Cardiac septum (tissue), 1 donor: ENCODE data around the gene TRPV5. TPM values are rescaled to one million over a fixed set of nuclear protein-coding genes. Genes with fewer than 3 reads are reported as not detected.

Experiments used
- DNase-seq: peaks from one replicate; pipeline ENCODE4 v3.0.0-alpha.2; 2020; ENCODE audit warnings: low spot score
- intact Hi-C: fragments of 100-400 bp; cut with DNase I; formaldehyde crosslinking; loops from one replicate; pipeline ENCODE4 v1.14.0; 2022
- total RNA-seq: library from RNA; stranded (reverse); fragmentation: NEBNext Ultra II Directional; extraction: Animal tissue kit (Norgen Biotek cat#: 25700); gene quantifications from one replicate; pipeline ENCODE4 v1.2.1, GENCODE V29; 2021
- donor health status: DM: no; HTN: no; CAD: no.

TRPV5 gene
- total RNA-seq, 1 donor from 2014 or later, result not detected

DNA sequence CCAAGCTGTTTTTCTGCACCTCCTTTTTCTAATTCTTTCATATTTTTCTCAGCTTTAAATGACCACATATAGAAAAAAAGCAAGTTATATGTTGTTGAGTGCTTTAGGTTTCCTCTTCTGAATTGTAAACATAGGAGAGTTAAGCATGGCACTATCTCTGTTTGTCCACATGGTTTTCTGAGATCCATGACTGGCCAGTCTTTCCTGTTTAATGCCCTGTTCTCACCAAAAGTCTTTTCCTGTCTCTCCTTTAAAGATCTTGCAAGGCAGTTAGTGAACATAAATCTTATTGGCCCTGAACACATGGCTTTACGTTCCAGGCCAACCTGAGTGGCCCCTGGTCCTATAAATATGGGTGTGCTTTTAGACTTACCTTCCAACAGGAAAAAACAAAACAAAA lies 19.4 kb downstream of the TRPV5 start:
- intact Hi-C loops, result no loop called here
- DNase-seq, result no peak

DNA sequence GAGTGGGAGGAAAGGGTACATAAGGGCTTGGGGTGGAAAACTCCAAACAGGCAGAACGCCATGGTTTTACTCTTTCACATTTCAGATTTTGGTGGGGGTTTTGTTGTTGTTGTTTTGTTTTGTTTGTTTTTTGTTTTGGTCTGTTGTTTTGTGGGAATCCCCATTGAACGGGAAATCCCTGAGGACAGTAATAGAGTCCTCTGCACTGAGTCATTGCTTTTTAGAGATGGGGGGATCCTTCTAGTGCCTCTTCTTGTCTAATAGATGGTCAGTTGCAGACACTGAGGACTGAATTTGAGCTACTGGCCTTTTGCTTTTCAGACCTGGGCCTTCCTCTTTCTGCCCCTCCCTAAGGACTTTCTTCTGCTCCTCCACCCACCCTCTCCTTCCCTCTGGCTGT lies 20.0 kb downstream of the TRPV5 start:
- intact Hi-C loops, result no loop called here
- no peak for DNase-seq

DNA sequence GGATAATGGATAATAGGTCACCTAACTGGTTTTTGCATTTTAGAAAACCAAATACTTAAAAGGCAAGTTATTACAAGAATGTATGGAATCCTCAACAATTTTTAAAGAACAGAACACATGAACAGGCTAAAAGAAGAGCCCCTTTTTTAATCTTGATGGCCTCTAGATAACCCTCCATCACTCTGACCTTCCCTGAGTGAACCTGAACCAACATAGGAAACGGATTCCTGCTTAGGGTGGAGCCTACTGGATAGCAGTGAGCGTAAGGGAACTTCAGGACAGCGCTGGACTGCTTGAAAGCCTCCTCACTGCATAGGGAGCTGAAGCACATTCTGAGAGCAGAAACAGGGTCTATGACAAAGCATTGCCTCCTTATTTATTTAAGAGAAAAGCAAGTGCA lies 20.5 kb downstream of the TRPV5 start:
- DNase-seq, result no peak
- intact Hi-C loops, result no loop called here

DNA sequence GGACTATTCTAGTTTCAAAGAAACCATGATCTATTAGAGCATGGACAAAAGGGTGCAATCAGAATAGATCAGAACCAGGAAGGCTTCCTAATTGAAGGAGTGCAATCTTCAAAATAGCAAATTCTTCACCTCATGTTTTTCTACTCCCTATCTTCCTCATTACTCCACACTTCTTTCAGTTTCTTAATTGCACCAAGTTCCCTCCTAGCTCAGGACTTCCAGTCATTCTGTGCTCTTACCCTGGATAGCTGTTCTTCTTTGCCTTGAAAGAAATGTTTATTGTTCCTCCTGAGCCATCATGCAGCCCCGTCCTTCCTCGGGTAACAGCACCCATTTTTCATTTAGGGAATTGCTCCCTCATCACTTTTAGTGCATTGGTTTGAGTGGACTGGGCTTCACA lies 23.1 kb downstream of the TRPV5 start:
- no peak for DNase-seq
- intact Hi-C loops, result no loop called here

DNA sequence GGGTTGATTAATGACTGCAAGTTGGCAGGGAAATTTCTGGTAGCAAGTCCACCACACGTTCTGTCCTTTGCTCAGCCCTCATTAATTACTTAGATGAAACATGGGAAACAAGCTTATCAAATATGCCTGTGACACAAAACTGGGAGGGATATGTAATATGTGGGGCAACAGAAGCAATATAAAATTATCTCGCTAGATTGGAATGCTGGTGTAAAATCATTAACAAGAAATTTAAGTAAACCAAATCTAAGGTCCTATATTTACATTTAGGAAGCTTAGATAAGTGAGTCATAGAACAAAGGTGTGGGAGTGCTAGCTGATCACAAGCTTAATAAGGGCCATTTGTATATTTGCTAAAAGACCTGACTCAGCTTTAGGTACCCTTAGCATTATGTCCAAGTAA lies 23.5 kb downstream of the TRPV5 start:
- no peak for DNase-seq
- intact Hi-C loops, result no loop called here

DNA sequence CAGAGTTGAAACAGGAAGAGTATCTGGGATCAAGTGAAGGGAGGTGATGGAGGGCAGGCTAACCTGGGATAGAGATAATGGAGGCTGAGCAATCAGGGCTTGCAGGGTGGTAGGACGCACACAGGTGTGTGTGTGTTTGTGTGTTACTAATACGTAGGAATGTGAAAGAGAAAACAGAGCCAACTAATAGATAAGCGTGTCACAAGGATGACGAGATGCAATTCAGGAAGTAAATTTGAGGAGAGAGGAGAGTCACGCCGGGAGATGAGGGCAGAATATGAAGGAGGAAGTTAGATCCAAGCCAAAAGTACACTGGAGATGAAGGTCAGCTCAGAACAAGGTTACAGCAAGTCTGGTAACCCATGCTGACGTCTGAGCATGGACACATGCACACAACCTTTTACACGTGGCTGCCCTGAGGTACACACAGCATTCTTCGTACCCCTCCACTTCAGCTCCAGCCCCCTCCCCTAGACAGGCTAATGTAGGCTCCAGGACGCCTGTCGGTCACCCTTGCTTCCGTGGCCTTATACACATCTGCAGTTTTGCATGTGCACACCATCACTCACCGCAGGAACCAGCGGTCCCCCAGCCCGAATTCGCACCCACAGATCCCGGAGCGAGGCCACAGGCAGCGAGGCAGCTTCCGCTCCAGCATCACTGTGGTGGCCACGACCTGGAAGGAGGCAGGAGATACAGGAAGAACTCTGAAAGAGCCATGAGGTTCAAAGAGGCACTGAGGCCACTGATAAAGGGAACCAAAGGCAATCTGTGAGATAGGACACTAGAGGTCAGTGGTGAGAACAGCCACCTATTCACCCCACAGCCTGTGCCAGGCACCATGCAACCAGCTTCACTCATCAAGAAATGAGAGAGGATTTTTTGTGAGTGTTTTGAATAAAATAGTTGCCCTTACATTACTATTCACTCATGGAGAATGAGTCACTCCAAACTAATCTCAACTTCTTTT lies 24.3 kb downstream of the TRPV5 start:
- intact Hi-C loops, result no loop called here
- DNase-seq, result no peak

DNA sequence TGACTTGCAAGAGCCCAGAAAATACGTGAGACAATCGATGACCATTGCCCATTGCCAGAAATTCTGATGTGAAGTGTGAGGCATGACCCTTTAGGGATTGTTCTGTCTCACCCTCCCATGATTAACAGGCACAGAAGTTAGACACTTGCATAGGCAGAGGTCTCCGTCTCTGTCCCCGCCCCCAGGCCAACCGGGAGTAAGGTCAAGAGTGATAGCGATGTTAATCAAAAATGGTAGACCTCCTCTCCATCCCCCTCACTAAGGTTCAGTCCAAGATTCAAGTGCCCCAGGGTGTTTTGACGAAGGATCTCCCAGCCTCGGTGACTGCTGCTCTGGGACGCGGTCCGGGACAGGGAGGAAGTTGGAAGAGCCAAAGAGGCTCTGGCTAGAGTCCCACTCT lies 25.3 kb downstream of the TRPV5 start:
- intact Hi-C loops, result no loop called here
- DNase-seq, result no peak

DNA sequence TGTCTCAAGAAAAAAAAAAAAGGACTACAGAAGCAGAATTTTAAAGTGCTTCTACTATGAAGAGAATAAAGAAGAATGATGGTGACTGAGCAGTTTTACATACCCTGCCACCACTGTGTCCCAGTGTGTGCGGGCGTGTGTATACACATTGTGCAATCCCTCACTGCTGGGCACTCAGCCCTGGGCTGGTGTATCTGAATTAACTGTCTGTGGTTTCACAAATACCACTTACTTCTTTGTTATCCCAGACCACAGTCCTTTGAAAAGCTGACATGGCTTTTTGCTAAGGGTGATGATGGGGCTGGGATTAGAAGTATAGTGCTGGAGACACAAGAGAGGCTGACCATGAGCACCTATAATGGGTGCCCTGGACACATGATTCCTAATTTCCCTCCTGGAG lies 26.9 kb downstream of the TRPV5 start:
- intact Hi-C loops, result no loop called here
- no peak for DNase-seq

DNA sequence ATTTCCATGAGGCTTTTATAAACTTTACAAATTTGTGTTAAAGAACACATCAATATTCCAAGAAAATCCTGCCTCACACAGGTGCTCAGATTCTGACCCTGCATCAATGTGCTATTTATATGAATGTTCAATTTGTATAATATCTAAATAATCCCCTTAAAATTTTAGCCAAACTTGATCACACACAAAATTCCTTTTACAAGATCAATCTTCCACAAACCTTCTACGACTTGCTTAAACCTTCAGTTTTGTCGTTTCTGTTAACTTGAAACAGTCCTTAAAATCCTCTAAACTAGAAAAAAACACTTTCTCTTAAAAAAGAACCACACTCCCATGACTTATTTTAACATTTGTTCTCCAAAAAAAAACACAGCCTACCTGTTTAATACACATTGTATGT lies 27.8 kb downstream of the TRPV5 start:
- DNase-seq, result no peak
- intact Hi-C loops, result no loop called here

DNA sequence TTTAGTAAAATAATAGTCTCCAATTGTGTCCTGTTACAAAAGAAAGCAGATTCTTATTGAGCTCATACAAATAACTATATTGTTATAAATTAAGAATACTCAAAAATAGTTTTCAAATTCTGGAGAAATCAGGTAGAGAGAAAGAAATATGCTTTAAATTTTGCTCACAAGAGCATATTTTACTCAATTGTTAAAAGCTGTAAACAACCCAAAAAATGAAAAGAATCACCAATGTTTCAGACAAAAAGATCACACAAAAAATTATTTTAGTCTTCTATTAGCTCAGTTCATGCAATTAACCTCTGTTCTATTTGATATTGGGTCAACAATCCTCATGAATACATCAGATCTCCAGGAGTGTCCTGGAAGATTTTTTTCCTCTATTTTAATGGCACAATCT lies 29.4 kb downstream of the TRPV5 start:
- intact Hi-C loops, result no loop called here
- DNase-seq, result no peak

DNA sequence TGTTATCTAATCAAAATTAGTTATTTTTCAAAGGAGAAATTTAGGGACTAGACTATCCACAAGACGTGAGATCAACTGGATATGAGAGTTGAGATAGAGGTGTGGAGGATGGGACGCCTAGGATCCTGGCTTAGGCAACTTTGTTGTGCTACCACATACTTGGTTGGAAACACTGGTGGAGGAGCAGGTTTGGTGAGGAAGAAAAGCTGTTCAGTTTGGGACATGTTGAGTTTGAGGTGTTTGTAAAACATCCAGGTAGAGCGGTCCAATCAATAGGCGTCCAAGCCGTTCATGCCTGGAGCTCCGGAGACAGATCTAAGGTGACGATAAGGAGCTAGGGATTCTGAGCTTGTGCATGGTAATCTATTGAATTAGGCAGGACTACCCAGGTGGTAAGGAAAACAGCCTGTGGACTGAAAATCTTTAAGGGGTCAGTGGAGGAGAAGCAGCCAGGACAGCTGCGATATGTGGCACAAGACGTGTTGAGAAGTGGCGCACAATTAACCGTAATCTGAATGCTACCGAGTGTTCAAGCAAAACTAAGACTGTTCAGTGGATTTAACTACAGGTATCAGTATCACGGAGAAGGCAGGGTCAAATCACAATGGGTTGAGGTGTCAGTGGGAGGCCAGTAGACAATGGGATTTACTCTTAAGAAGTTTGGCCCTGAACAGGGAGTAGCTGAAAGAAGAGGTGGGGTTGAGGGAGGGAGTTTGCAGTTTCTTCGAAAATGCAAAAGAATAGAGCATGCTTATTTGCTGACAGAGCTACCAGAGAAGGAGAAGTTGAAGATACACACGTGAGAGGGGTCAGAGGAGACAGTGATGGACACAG lies 31.9 kb downstream of the TRPV5 start:
- intact Hi-C loops, result no loop called here
- DNase-seq, result no peak

DNA sequence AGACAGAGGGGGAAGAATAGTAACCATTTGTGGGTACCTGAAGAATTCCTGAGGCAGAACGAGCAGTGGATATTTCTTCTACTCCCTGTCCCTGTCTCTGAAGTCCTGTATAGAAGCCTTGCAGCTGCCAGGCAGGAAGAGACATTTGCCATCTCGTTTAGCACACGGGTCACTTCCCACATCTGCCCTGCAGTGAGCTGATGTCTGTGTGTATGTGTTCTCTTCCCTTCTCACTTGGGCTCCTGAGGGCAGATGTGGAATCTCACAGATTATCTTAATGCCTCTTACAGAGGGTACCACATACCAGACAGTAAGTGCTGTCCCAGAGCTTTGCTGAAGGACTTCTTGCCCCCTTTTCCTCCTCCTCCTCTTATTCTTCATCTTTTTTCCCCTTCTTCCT lies 33.9 kb downstream of the TRPV5 start:
- no peak for DNase-seq
- intact Hi-C loops, result no loop called here

DNA sequence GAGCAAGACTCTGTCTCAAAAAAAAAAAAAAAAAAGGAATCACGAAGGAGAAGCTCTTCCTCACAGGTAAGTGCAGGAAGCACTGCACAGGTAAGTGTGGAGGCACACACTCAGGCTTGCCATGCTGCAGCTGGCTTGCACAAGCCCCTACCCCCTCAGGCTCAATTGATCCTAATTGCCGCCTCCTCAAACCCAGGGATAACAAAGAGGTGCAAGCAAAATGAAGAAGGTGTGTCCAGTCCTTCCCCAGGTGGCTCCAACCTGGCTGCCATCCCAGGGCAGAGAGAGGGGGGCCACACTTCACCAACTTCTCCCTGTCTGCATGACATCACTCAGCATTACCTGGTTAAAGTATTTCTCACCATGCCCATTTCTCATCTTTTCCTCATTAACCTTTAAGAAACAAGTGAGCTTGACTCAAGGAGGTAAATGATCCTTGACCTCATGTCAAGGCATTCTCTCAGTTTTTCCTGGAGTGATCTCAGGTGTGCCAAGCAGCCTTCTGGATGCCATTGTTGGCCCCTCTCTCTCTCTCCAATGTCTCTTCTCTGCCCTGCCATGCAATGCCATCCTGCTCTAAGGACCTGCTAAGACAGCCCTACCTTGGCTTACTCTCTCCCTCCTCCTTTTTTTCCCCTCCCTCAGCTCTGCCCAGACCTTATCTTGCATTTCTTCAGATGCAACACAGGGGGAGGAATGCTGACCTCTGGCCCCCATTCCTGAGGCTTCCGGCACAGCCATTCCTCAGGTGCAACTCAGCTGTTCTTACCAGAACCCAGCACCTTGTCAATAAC lies 35.0 kb downstream of the TRPV5 start:
- intact Hi-C loops, result no loop called here
- no peak for DNase-seq

DNA sequence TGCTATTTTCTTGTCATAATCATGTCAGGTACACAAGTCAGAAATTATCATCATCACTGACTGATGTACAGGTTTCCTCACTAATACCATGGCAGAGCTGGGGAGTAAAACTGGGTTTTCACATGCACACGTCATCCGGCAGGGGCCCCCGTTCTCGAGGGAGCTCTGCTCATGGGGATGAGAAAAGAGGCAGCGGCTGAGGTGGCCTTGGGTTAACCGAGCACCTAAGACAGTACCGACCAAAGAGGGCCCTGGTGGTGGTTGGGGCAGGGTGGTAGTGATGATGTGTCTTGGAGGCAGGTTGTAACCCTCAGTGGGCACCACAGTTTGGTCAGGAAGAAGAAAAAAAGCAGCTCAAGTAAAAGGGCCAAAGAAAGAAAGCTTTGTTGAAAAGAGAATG lies 35.9 kb downstream of the TRPV5 start:
- intact Hi-C loops, result no loop called here
- DNase-seq, result no peak

DNA sequence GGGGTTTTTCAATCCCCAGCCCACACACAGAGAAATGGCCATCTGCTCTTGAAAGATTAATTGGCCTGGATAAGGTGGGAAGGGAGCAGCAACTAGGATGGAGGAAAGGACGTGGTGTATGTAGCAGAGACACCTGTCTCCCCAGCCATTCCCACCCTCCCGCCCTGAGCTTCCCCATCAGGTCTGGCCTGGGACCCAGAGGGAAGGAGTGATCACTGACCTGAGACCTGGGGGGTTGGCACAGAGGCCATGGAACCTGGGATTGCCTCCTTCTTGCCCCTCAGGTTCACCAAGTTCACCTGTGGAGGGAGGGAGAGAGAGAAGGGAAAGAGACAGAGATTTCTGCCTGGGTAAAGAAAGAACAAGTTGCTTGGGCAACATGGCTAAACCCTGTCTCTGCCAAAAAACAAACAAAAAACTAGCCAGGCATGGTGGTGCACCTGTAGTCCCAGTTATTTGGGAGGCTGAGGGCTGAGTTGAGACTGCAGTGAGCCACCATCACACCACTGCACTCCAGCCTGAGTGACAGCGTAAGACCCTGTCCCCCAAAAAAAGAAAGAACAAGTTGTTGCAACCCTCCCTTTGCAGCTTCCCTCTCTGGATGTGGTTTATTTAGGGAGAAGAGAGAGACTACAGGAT lies 36.7 kb downstream of the TRPV5 start:
- intact Hi-C loops, result no loop called here
- no peak for DNase-seq

DNA sequence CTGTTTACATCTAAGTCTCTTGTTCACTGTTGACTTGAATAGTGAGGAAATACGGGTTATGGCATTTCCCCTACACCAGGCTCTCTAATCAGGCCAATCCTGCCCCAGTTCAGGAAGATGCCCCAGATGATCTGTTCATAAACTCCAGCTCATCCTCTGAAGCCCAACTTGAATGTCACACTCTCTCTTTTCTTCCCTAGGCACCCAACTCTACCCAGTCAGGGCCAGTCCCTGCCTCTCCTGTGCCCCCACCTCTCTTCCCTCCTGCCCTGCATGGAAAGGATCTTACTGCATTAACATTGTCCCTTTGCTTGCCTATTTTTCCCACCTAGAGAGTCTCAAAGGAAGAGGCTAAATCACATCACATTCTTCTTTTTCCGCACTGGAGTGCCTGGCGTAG lies 37.4 kb downstream of the TRPV5 start:
- intact Hi-C loops, result no loop called here
- DNase-seq, result no peak

DNA sequence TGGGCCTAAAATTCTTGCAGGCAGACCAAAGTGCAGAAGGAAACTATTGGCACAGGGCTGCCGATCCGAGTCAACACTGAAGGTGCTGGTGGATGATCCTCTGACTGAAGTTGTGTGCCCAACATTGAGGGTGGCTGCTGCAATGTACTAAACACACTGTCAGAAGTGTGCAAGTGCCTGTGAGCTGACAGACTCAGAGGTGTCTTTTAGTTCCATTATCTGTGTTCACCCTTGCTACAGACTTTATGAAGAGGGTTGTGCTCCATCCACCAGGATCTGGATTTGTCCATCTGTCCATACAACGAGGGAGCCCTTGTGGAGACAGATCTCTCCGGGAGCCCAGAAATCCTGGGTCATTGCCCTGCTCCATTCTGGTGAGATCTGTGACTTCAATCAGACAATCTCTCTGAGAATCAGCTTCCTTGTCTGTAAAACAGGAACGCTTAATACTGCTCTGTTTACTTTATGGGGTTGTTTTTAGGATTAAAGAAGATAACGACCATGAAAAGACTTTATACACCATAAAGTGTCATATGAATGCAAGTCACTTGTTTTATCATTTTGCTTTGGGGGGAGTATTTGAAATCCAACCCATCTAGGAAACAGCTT lies 38.5 kb downstream of the TRPV5 start:
- intact Hi-C loops, result no loop called here
- peak; percentile 27 for DNase-seq

DNA sequence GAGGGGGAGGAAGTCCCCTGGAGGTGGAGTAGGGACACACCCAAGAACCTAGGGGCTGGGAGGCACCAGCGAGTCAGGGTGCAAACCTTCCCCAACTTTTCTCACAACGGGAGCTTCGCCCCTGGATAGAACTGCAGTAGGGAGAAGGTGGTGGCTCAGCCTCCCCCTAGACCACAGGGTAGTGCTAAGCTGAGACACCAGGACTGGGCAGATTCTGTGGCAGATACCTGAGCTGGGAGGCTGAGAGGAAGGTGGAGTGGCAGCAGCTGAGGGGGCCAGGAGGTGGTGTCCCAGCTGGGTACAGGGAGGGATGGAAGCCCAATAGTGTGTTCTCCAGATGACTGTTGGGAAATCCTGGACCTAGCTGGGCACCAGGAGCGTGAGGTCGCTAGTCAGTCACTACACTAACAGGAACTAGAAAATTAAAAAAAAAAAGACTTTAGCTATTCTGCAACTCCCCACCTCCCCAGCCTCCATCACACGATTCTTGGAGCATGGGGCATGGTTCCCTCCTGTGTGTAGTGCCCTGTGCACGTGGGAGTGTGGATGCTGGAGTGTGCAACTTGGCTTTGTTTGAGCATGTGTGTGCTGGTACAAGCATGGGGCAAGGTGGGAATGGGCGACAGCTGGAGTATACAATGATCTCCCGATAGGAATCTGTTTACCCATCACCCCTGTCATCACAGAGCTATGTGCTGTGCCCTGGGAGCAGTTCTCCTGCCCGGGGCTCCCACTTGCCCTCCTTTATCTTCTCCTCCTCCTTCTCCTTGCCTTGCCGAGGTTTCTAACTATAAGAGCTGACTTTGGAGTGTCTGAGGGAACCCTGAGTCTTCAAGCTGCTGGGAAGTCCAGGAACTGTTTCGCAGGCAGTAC lies 39.2 kb downstream of the TRPV5 start:
- intact Hi-C loops, result no loop called here

More for the DNA sequence above, 39.2 kb downstream of the TRPV5 start:
- peak; percentile 41 for DNase-seq
